Neural cell (in vitro differentiated cells): Measurements from ENCODE around the gene LXN. TPM values are rescaled to one million over a fixed set of nuclear protein-coding genes. Genes with fewer than 3 reads are reported as not detected.

Source experiments
- H2AFZ ChIP-seq: fragments of 200-600, 300-800 bp; sonication (generic), shearing (Covaris generic); 2 replicates; pipeline ENCODE4 v1.6.0; 2014; ENCODE audit warnings: low read depth, mild to moderate bottlenecking, antibody characterized with exemption, low read length, moderate library complexity
- H3F3A ChIP-seq: fragments of 200-600 bp; shearing (Covaris generic); 2 replicates; pipeline ENCODE4 v1.6.1; 2016; ENCODE audit warnings: mild to moderate bottlenecking, moderate library complexity, mixed read lengths, antibody characterized with exemption, low read length; ENCODE audit not compliant: insufficient read depth, poor library complexity, severe bottlenecking
- H3K27ac ChIP-seq: fragments of 200-600, 300-800 bp; sonication (generic), shearing (Covaris generic); 2 replicates; pipeline ENCODE4 v1.5.1; 2014; ENCODE audit warnings: mild to moderate bottlenecking, low read length, moderate library complexity
- H3K27me3 ChIP-seq: fragments of 300-800, 200-600 bp; sonication (generic), shearing (Covaris generic); 2 replicates; pipeline ENCODE4 v1.6.0; 2014; ENCODE audit warnings: mild to moderate bottlenecking, low read depth, low read length, moderate library complexity; ENCODE audit not compliant: insufficient read depth
- H3K36me3 ChIP-seq: fragments of 300-800, 200-600 bp; sonication (generic), shearing (Covaris generic); 2 replicates; pipeline ENCODE4 v1.5.1; 2014; ENCODE audit warnings: mild to moderate bottlenecking, antibody characterized with exemption, low read length, moderate library complexity; ENCODE audit not compliant: insufficient read depth
- H3K4me2 ChIP-seq: fragments of 300-800, 200-600 bp; sonication (generic), shearing (Covaris generic); 2 replicates; pipeline ENCODE4 v1.6.0; 2014; ENCODE audit warnings: mild to moderate bottlenecking, low read length
- H3K4me3 ChIP-seq: fragments of 300-800, 200-600 bp; sonication (generic), shearing (Covaris generic); 2 replicates; pipeline ENCODE4 v1.5.1; 2014; ENCODE audit warnings: mild to moderate bottlenecking, low read length, moderate library complexity
- H3K79me2 ChIP-seq: fragments of 200-600 bp; shearing (Covaris generic); replicated peaks from 2 replicates; pipeline ENCODE4 v1.6.0; 2014; ENCODE audit warnings: mild to moderate bottlenecking, low read length, moderate library complexity; ENCODE audit not compliant: insufficient read depth
- H3K9ac ChIP-seq: fragments of 300-800, 200-600 bp; sonication (generic), shearing (Covaris generic); 2 replicates; pipeline ENCODE4 v1.6.1; 2016; ENCODE audit warnings: mild to moderate bottlenecking, low read length, mixed read lengths
- H3K9me2 ChIP-seq: fragments of 200-600 bp; shearing (Covaris generic); 2 replicates; pipeline ENCODE4 v1.6.1; 2016; ENCODE audit warnings: mild to moderate bottlenecking, low read length, mixed read lengths; ENCODE audit not compliant: insufficient read depth
- H3K9me3 ChIP-seq: fragments of 200-600, 300-800 bp; sonication (generic), shearing (Covaris generic); 2 replicates; pipeline ENCODE4 v1.6.1; 2016; ENCODE audit warnings: mild to moderate bottlenecking, mixed run types, low read length, moderate library complexity, mixed read lengths
- H4K20me1 ChIP-seq: fragments of 200-600 bp; shearing (Covaris generic); 2 replicates; pipeline ENCODE4 v1.6.1; 2016; ENCODE audit warnings: mild to moderate bottlenecking, mixed run types; ENCODE audit not compliant: insufficient read depth
- EP300 ChIP-seq: fragments of 450-650 bp; conservative IDR thresholded peaks from 2 replicates; pipeline ENCODE4 v1.6.1; 2014; ENCODE audit warnings: antibody characterized with exemption, mild to moderate bottlenecking, moderate library complexity; ENCODE audit not compliant: poor library complexity, severe bottlenecking
- EZH2 ChIP-seq: fragments of 200-600, 300-800 bp; shearing (Covaris generic), sonication (generic); IDR thresholded peaks from 2 replicates; pipeline ENCODE4 v1.6.1; 2014; ENCODE audit warnings: antibody characterized with exemption, low read length, borderline replicate concordance, mild to moderate bottlenecking; ENCODE audit not compliant: insufficient read depth, poor library complexity, severe bottlenecking
- MXI1 ChIP-seq: fragments of 450-650 bp; conservative IDR thresholded peaks from 2 replicates; pipeline ENCODE4 v1.6.1; 2014; ENCODE audit warnings: antibody characterized with exemption, mild to moderate bottlenecking; ENCODE audit not compliant: poor library complexity, severe bottlenecking
- POLR2AphosphoS5 ChIP-seq: IDR thresholded peaks from 2 replicates; pipeline ENCODE4 v1.6.1; 2012
- RAD21 ChIP-seq: fragments of 450-650 bp; conservative IDR thresholded peaks from 2 replicates; pipeline ENCODE4 v1.6.1; 2014; ENCODE audit warnings: antibody characterized with exemption, mild to moderate bottlenecking, moderate library complexity
- REST ChIP-seq: IDR thresholded peaks from 2 replicates; pipeline ENCODE4 v1.6.1; 2012; ENCODE audit warnings: borderline replicate concordance
- SMC3 ChIP-seq: fragments of 450-650 bp; conservative IDR thresholded peaks from 2 replicates; pipeline ENCODE4 v1.6.1; 2014; ENCODE audit warnings: antibody characterized with exemption, mild to moderate bottlenecking, moderate library complexity; ENCODE audit not compliant: poor library complexity
- TAF1 ChIP-seq: IDR thresholded peaks from 2 replicates; pipeline ENCODE4 v1.6.1; 2012; ENCODE audit warnings: low read depth
- polyA plus RNA-seq: library from polyadenylated mRNA; depleted of rRNA; stranded (reverse); fragments of >200 nt; gene quantifications from 2 replicates; pipeline ENCODE4 v1.2.3, GENCODE V29; 2014
- TF ChIP-seq, protein P1 (sequence below): fragments of 450-650 bp; IDR thresholded peaks from 2 replicates; pipeline ENCODE4 v1.5.1; 2014; ENCODE audit warnings: antibody characterized with exemption, mild to moderate bottlenecking, moderate library complexity; ENCODE audit not compliant: poor library complexity, severe bottlenecking

The LXN gene
- polyA plus RNA-seq, 1 donor from 2014 or later: 0.53 TPM

GRCh38 chr3:158713094-158713499 is 40.6 kb upstream of the LXN start:
- H3K79me2 ChIP-seq: no peaks in the 10 kb centered on the region
- H4K20me1 ChIP-seq: no peaks in the 10 kb centered on the region
- no peak overlapping the region for H2AFZ ChIP-seq
- no peak overlapping the region for H3K4me3 ChIP-seq
- no peaks in the 10 kb centered on the region for H3F3A ChIP-seq
- TF ChIP-seq EZH2 (no peak), EP300 (no peak), MXI1 (no peak), POLR2AphosphoS5 (no peak), TAF1 (no peak), SMC3 (no peak), RAD21 (no peak), REST (no peak)
- TF ChIP-seq, protein P1, sequence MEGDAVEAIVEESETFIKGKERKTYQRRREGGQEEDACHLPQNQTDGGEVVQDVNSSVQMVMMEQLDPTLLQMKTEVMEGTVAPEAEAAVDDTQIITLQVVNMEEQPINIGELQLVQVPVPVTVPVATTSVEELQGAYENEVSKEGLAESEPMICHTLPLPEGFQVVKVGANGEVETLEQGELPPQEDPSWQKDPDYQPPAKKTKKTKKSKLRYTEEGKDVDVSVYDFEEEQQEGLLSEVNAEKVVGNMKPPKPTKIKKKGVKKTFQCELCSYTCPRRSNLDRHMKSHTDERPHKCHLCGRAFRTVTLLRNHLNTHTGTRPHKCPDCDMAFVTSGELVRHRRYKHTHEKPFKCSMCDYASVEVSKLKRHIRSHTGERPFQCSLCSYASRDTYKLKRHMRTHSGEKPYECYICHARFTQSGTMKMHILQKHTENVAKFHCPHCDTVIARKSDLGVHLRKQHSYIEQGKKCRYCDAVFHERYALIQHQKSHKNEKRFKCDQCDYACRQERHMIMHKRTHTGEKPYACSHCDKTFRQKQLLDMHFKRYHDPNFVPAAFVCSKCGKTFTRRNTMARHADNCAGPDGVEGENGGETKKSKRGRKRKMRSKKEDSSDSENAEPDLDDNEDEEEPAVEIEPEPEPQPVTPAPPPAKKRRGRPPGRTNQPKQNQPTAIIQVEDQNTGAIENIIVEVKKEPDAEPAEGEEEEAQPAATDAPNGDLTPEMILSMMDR: no peak
- no peaks in the 10 kb centered on the region for H3K36me3 ChIP-seq
- H3K9ac ChIP-seq: no peak overlapping the region
- H3K9me3 ChIP-seq: no peaks in the 10 kb centered on the region
- no peaks in the 10 kb centered on the region for H3K9me2 ChIP-seq
- no peak overlapping the region for H3K27ac ChIP-seq
- H3K4me2 ChIP-seq: no peak overlapping the region
- H3K27me3 ChIP-seq: no peaks in the 10 kb centered on the region

GRCh38 chr3:158712443-158712842 is 40.0 kb upstream of the LXN start:
- Histone ChIP-seq H3K9me3 (no peaks in the 10 kb centered on the region), H3K27ac (no peak overlapping the region), H3K36me3 (no peaks in the 10 kb centered on the region), H3K4me3 (no peak overlapping the region), H3K79me2 (no peaks in the 10 kb centered on the region), H3K9me2 (no peaks in the 10 kb centered on the region), H3K4me2 (no peak overlapping the region), H4K20me1 (no peaks in the 10 kb centered on the region), H3K27me3 (no peaks in the 10 kb centered on the region), H3K9ac (no peak overlapping the region), H3F3A (no peaks in the 10 kb centered on the region), H2AFZ (no peak overlapping the region)
- TF ChIP-seq TAF1 (no peak), REST (no peak), EZH2 (no peak), EP300 (no peak), SMC3 (no peak), POLR2AphosphoS5 (no peak), RAD21 (no peak), MXI1 (no peak)
- TF ChIP-seq, protein P1: no peak
